C4-2B (cell line): ENCODE results near the gene KLHL26.

Experiments used
- CTCF ChIP-seq: fragments of 450-650 bp; conservative IDR thresholded peaks from 2 replicates; pipeline ENCODE4 v1.5.1; 2017; ENCODE audit warnings: mild to moderate bottlenecking
- ZFX ChIP-seq: fragments of 450-650 bp; IDR thresholded peaks from 2 replicates; pipeline ENCODE4 v1.6.1; 2017

DNA sequence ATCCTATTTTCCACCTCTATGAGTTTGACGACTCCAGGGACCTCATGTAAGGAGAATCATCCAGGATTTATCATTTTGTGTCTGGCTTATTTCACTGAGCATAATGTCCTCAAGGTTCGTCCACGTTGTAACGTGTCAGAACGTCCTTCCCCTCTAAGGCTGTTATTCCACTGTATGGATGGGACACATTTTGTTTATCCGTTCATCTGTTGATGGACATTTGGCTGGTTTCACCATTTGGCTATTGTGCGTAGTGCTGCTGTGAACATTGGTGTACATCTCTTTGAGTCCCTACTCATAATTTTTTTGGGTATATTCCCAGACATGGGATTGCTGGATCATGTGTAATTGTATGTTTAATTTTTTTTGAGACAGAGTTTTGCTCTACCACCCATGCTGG lies 68.1 kb downstream of the KLHL26 start:
- TF ChIP-seq CTCF (no peak), ZFX (no peak)
